K562 (cell line): Measurements from ENCODE around the gene LMAN2. TPM values are rescaled to one million over a fixed set of nuclear protein-coding genes. Genes with fewer than 3 reads are reported as not detected.

Experiments
- ATAC-seq: fragments of 200-7000 bp; cut with Tn5 transposase; 3 replicates; pipeline ENCODE4 v1.9.1; 2020; ENCODE audit warnings: moderate library complexity
- BruUV-seq: library from RNA; stranded (reverse); fragments of 400-500 nt; replicated peaks from 2 replicates; lab custom pipeline; 2021; lab: Mats Ljungman, UMichigan
- CTCF ChIA-PET: fragments of 300-600 bp; formaldehyde crosslinking; extraction: SDS; loops from one replicate; lab custom pipeline; 2021; ENCODE audit warnings: low intra/inter-chr PET ratio; lab: Yijun Ruan, JAX
- POLR2A ChIA-PET: fragments of 300-600, 350-650 bp; sonication (Branson Sonifier 250); formaldehyde crosslinking; extraction: SDS; loops from one replicate; lab custom pipeline; 2021; ENCODE audit warnings: antibody characterized with exemption, inconsistent platforms; lab: Yijun Ruan, JAX
- DNase-seq, 4 experiments: peaks; one replicate each; pipeline versions ENCODE4 v3.0.0 to v3.0.0-alpha.2; 2011 to 2018; ENCODE audit warnings: low spot score in 3 of 4, mixed read lengths in 3 of 4; ENCODE audit errors: extremely low read depth in 1 of 4
- FAIRE-seq: peaks from 2 replicates; lab custom pipeline; 2011; peaks lifted over from hg19 to GRCh38; lab: Jason Lieb, UNC
- H2AFZ ChIP-seq: 2 replicates; pipeline ENCODE4 v1.6.0; 2011; ENCODE audit warnings: low read depth, low read length, control low read depth, inconsistent platforms
- H3K27ac ChIP-seq: fragments of 200-600 bp; 3 replicates; pipeline ENCODE4 v1.8.0; 2011; ENCODE audit warnings: low read depth, mild to moderate bottlenecking, control low read depth, inconsistent platforms, low read length, moderate library complexity, mixed read lengths; ENCODE audit errors: extremely low read depth
- H3K27me3 ChIP-seq, 2 experiments: fragments of 300-600 bp in 1 of 2; 2 replicates in 1 of 2; 3 replicates in 1 of 2; pipeline versions ENCODE4 v1.6.0 to v1.8.0; 2011; ENCODE audit warnings: inconsistent platforms in 2 of 2, low read length in 2 of 2, mild to moderate bottlenecking in 1 of 2, mixed read lengths in 1 of 2, moderate library complexity in 1 of 2; ENCODE audit not compliant: control insufficient read depth in 2 of 2, insufficient read depth in 2 of 2
- H3K36me3 ChIP-seq: fragments of 300-600 bp; 3 replicates; pipeline ENCODE4 v1.8.0; 2011; ENCODE audit warnings: mild to moderate bottlenecking, low read length, inconsistent platforms; ENCODE audit not compliant: control insufficient read depth, insufficient read depth
- H3K4me1 ChIP-seq, 2 experiments: fragments of 200-600 bp in 1 of 2; replicated peaks in 1 of 2; 2 replicates in 1 of 2; 3 replicates in 1 of 2; pipeline versions ENCODE4 v1.5.1 to v1.8.0; 2011; ENCODE audit warnings: inconsistent platforms in 2 of 2, low read length in 2 of 2, mild to moderate bottlenecking in 1 of 2, mixed read lengths in 1 of 2, moderate library complexity in 1 of 2; ENCODE audit not compliant: control insufficient read depth in 2 of 2, insufficient read depth in 2 of 2
- H3K4me2 ChIP-seq: 2 replicates; pipeline ENCODE4 v1.6.1; 2011; ENCODE audit warnings: low read length, control low read depth, inconsistent platforms, mixed read lengths; ENCODE audit not compliant: insufficient read depth
- H3K4me3 ChIP-seq: fragments of 200-600 bp; sonication (generic), shearing (Covaris generic); 2 replicates; pipeline ENCODE4 v1.5.1; 2016; ENCODE audit warnings: control low read depth, inconsistent platforms
- H3K79me2 ChIP-seq: fragments of 200-600 bp; 3 replicates; pipeline ENCODE4 v1.8.0; 2011; ENCODE audit warnings: low read length, inconsistent platforms; ENCODE audit not compliant: control insufficient read depth, insufficient read depth
- H3K9ac ChIP-seq, 2 experiments: 2 replicates each; pipeline versions ENCODE4 v1.6.0 to v1.6.1; 2011; ENCODE audit warnings: low read depth in 2 of 2, low read length in 2 of 2, control low read depth in 1 of 2, inconsistent platforms in 1 of 2, mild to moderate bottlenecking in 1 of 2, mixed read lengths in 1 of 2; ENCODE audit not compliant: insufficient read depth in 1 of 2
- H3K9me1 ChIP-seq: one replicate; pipeline ENCODE4 v1.6.0; 2011; ENCODE audit warnings: inconsistent platforms, mild to moderate bottlenecking, low read length, moderate library complexity; ENCODE audit not compliant: control insufficient read depth, insufficient read depth
- H3K9me3 ChIP-seq: replicated peaks from 2 replicates; pipeline ENCODE4 v1.5.1; 2011; ENCODE audit warnings: low read depth, low read length, inconsistent platforms; ENCODE audit not compliant: control insufficient read depth, insufficient read depth
- H4K20me1 ChIP-seq: replicated peaks from 2 replicates; pipeline ENCODE4 v1.6.1; 2011; ENCODE audit warnings: low read length, inconsistent platforms, mixed read lengths; ENCODE audit not compliant: control insufficient read depth, insufficient read depth
- ELK3 ChIP-seq: fragments of 450-650 bp; formaldehyde crosslinking; IDR thresholded peaks from 2 replicates; pipeline ENCODE4 v1.4.0; 2020; ENCODE audit warnings: mild to moderate bottlenecking
- ETV6 ChIP-seq, 3 experiments: fragments of 150-350 bp in 1 of 3; sonication (generic) in 1 of 3; formaldehyde crosslinking in 1 of 3; IDR thresholded peaks; 2 replicates each; pipeline versions ENCODE4 v1.6.1 to v1.8.0; 2014 to 2022; ENCODE audit warnings: borderline replicate concordance in 2 of 3, low read depth in 2 of 3, antibody characterized with exemption in 1 of 3, low read length in 1 of 3, mild to moderate bottlenecking in 1 of 3, missing genetic modification reagents in 1 of 3
- NRF1 ChIP-seq, 2 experiments: fragments of 450-650 bp; IDR thresholded peaks in 1 of 2; conservative IDR thresholded peaks in 1 of 2; 2 replicates each; pipeline ENCODE4 v1.6.1; 2014; ENCODE audit warnings: mild to moderate bottlenecking in 2 of 2
- SOX6 ChIP-seq: fragments of 450-650 bp; IDR thresholded peaks from 2 replicates; pipeline ENCODE4 v1.6.1; 2014; ENCODE audit warnings: mild to moderate bottlenecking
- STAT5A ChIP-seq: IDR thresholded peaks from 2 replicates; pipeline ENCODE4 v1.6.1; 2012; ENCODE audit warnings: low read length, inconsistent platforms, borderline replicate concordance
- TAF15 ChIP-seq: fragments of 200-400 bp; formaldehyde crosslinking; IDR thresholded peaks from 2 replicates; pipeline ENCODE4 v1.6.1; 2017; ENCODE audit warnings: mild to moderate bottlenecking, low read depth, low read length, moderate library complexity
- TBL1XR1 ChIP-seq, 2 experiments: IDR thresholded peaks; 2 replicates each; pipeline ENCODE4 v1.6.1; 2012; ENCODE audit warnings: improper control_type of control experiment in 2 of 2, low read length in 2 of 2, mild to moderate bottlenecking in 1 of 2
- TCF7L2 ChIP-seq: fragments of 150-350 bp; IDR thresholded peaks from 2 replicates; pipeline ENCODE4 v1.6.1; 2016; ENCODE audit warnings: low read depth, mild to moderate bottlenecking, low read length, moderate library complexity
- WHSC1 ChIP-seq: IDR thresholded peaks from one replicate; pipeline ENCODE4 v1.6.1; 2012; ENCODE audit warnings: low read length, control low read depth, inconsistent platforms
- ZBTB7A ChIP-seq: IDR thresholded peaks from 2 replicates; pipeline ENCODE4 v1.6.1; 2011; ENCODE audit warnings: low read depth, mild to moderate bottlenecking, low read length, moderate library complexity, borderline replicate concordance; ENCODE audit not compliant: control insufficient read depth
- ZNF584 ChIP-seq: fragments of 200-800 bp; sonication (Bioruptor generic); IDR thresholded peaks from 2 replicates; pipeline ENCODE4 v1.6.1; 2016; ENCODE audit warnings: low read depth, mild to moderate bottlenecking, missing genetic modification characterization, missing compliant biosample characterization
- WGBS: fragments of 100-300 bp; shearing (Covaris generic); methylation state at CpG from one replicate; pipeline ENCODE4 v1.1.6; 2016; ENCODE audit warnings: low coverage, mixed read lengths; ENCODE audit not compliant: insufficient coverage; ENCODE audit errors: missing lambda C conversion rate; 5-methylcytosine and 5-hydroxymethylcytosine counted together
- in situ Hi-C: fragments of 300-500 bp; cut with MboI; formaldehyde crosslinking; loops from 4 replicates; pipeline ENCODE4 v1.15.0; 2018; ENCODE audit warnings: inconsistent platforms, mixed read lengths
- intact Hi-C: fragments of 100-400 bp; cut with micrococcal nuclease; formaldehyde crosslinking; loops from 2 replicates; pipeline ENCODE4 v1.14.2; 2022
- polyA plus RNA-seq, 8 experiments: library from polyadenylated mRNA; depleted of rRNA in 4 of 8; stranded (reverse) in 5 of 8; unstranded in 3 of 8; fragments of >200 nt; fragmentation: Nextera tagmentation in 2 of 8; fragmentation: Illumina TruSeq in 1 of 8; extraction: Ambion mirVana in 2 of 8; extraction: Trizol in 1 of 8; gene quantifications; 2 replicates each; pipeline versions ENCODE4 v1.2.1 to v1.2.3, GENCODE V29; 2011 to 2014; ENCODE audit warnings: inconsistent platforms in 1 of 8, missing spikeins in 1 of 8
- total RNA-seq, 7 experiments: library from RNA; depleted of rRNA in 6 of 7; stranded (reverse); fragments of >200 nt in 6 of 7; fragmentation: Illumina TruSeq in 2 of 7; extraction: Trizol in 2 of 7; gene quantifications; 2 replicates each; pipeline versions ENCODE4 v1.2.1 to v1.2.3, GENCODE V29; 2011 to 2021; ENCODE audit warnings: low replicate concordance in 1 of 7
- TF ChIP-seq, protein P1 (sequence below): IDR thresholded peaks from 3 replicates; pipeline ENCODE4 v1.6.1; 2011; ENCODE audit warnings: borderline replicate concordance, mild to moderate bottlenecking; ENCODE audit not compliant: insufficient read length, insufficient read depth
- TF ChIP-seq, protein P2 (sequence below): fragments of 450-650 bp; formaldehyde crosslinking; IDR thresholded peaks from 2 replicates; pipeline ENCODE4 v1.4.0; 2022; ENCODE audit warnings: mild to moderate bottlenecking, moderate library complexity
- TF ChIP-seq, protein P3 (sequence below), 3 experiments: IDR thresholded peaks in 2 of 3; conservative IDR thresholded peaks in 1 of 3; 2 replicates each; pipeline ENCODE4 v1.5.1; 2011 to 2012; ENCODE audit warnings: low read length in 3 of 3, mild to moderate bottlenecking in 3 of 3, control low read depth in 2 of 3, improper control_type of control experiment in 1 of 3, inconsistent platforms in 1 of 3, low read depth in 1 of 3, mixed read lengths in 1 of 3, moderate library complexity in 1 of 3; ENCODE audit not compliant: insufficient read depth in 2 of 3

The LMAN2 gene
- total and polyA plus RNA-seq, 9 of the 15 experiments (the other 6 are each of a cell fraction or from before 2014, with no cell fraction given) = 2.7 to 254 (median 136) TPM

GRCh38 chr5:177367981-177368868 lies 16.8 kb upstream of the LMAN2 start:
- Histone ChIP-seq H3K9me1 (peaks cover 4% of the 10 kb centered on the region), H3K4me3 (peak overlapping the region; percentile 57), H3K4me2 (peak overlapping the region; percentile 89), H4K20me1 (no peaks in the 10 kb centered on the region), H2AFZ (peak overlapping the region; percentile 93), H3K9me3 (no peaks in the 10 kb centered on the region), H3K27me3 (no peaks in the 10 kb centered on the region), H3K79me2 (peaks cover 24% of the 10 kb centered on the region), H3K36me3 (peaks cover 44% of the 10 kb centered on the region; the same call in 2 of the 3 replicates), H3K4me1 (peaks cover 65 to 84% of the 10 kb centered on the region in 2 experiments), H3K27ac (peak overlapping the region; percentile 94), H3K9ac (peak overlapping the region; percentile 73 to 95)
- ATAC-seq (peak; percentile 14), DNase-seq (peak in 2 of 4 experiments; percentile 55 to 62), FAIRE-seq (peak; percentile 83)
- WGBS = 25% methylated on average over 29 of the region's 29 CpGs
- in situ Hi-C loops = no loop called here
- ChIA-PET POLR2A (interaction anchor here (0.5 to 2.5 kb wide), 8 partner anchors 9 to 111 kb away, joined by 3 to 18 read pairs (median 3); no protein-coding TSS in a partner anchor), CTCF (interaction anchor here (1.1 to 2.0 kb wide), 2 partner anchors 22 to 50 kb away, joined by 4 to 6 read pairs; no protein-coding TSS in a partner anchor)
- intact Hi-C loops = loop anchor here (10.0 kb wide), 1 partner anchor 253 kb away; no protein-coding TSS in a partner anchor
- no TSS peak for BruUV-seq
- TF ChIP-seq ZBTB7A (no peak; the same call in 1 of the 2 replicates), WHSC1 (no peak), ELK3 (CRISPR knock-in tag) (no peak), SOX6 (no peak), TCF7L2 (no peak), TAF15 (no peak), TBL1XR1 (IDR thresholded peaks at IDR 0.05; ENCODE audit: low read length in 2 of 2) (no peak), ZNF584 (CRISPR knock-in tag) (no peak), NRF1 (conservative IDR thresholded peaks at IDR 0.05 in 1 of 2, IDR thresholded peaks at IDR 0.05 in 1 of 2) (peak; percentile 30 to 32; a peak in 1 of 4 replicates), STAT5A (no peak), ETV6 (IDR thresholded peaks at IDR 0.05; ENCODE audit: borderline replicate concordance in 1 of 2, low read depth in 2 of 2, low read length in 1 of 2) (no peak), ETV6 (CRISPR knock-in tag; IDR thresholded peaks at IDR 0.05; ENCODE audit: borderline replicate concordance) (no peak)
- TF ChIP-seq, protein P1, sequence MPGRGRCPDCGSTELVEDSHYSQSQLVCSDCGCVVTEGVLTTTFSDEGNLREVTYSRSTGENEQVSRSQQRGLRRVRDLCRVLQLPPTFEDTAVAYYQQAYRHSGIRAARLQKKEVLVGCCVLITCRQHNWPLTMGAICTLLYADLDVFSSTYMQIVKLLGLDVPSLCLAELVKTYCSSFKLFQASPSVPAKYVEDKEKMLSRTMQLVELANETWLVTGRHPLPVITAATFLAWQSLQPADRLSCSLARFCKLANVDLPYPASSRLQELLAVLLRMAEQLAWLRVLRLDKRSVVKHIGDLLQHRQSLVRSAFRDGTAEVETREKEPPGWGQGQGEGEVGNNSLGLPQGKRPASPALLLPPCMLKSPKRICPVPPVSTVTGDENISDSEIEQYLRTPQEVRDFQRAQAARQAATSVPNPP = no peak
- TF ChIP-seq, protein P2, sequence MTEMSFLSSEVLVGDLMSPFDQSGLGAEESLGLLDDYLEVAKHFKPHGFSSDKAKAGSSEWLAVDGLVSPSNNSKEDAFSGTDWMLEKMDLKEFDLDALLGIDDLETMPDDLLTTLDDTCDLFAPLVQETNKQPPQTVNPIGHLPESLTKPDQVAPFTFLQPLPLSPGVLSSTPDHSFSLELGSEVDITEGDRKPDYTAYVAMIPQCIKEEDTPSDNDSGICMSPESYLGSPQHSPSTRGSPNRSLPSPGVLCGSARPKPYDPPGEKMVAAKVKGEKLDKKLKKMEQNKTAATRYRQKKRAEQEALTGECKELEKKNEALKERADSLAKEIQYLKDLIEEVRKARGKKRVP (CRISPR knock-in tag) = no peak
- TF ChIP-seq, protein P3, sequence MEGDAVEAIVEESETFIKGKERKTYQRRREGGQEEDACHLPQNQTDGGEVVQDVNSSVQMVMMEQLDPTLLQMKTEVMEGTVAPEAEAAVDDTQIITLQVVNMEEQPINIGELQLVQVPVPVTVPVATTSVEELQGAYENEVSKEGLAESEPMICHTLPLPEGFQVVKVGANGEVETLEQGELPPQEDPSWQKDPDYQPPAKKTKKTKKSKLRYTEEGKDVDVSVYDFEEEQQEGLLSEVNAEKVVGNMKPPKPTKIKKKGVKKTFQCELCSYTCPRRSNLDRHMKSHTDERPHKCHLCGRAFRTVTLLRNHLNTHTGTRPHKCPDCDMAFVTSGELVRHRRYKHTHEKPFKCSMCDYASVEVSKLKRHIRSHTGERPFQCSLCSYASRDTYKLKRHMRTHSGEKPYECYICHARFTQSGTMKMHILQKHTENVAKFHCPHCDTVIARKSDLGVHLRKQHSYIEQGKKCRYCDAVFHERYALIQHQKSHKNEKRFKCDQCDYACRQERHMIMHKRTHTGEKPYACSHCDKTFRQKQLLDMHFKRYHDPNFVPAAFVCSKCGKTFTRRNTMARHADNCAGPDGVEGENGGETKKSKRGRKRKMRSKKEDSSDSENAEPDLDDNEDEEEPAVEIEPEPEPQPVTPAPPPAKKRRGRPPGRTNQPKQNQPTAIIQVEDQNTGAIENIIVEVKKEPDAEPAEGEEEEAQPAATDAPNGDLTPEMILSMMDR (IDR thresholded peaks at IDR 0.05 in 2 of 3, conservative IDR thresholded peaks at IDR 0.05 in 1 of 3; ENCODE audit: insufficient read depth in 2 of 3, low read depth in 1 of 3, low read length in 3 of 3) = 0 out of 6 replicates have a peak, but pooled peaks of 1 of the 3 experiments have one; percentile 1
